GM23338 (cell line): ENCODE results near the gene ADGRL3. TPM values are rescaled to one million over a fixed set of nuclear protein-coding genes. Genes with fewer than 3 reads are reported as not detected.
"Not testable (repeated sequence)": the region's sequence is repeated elsewhere in the genome, so short reads cannot be mapped to it uniquely, and the experiment has no call there.

ENCODE experiments used
- ATAC-seq: fragments of 200-7000 bp; cut with Tn5 transposase; 3 replicates; pipeline ENCODE4 v1.9.1; 2020
- DNase-seq: peaks from one replicate; pipeline ENCODE4 v3.0.0-alpha.2; 2015; ENCODE audit warnings: low spot score
- H2AFZ ChIP-seq: fragments of 200-600 bp; sonication (generic); 2 replicates; pipeline ENCODE4 v1.8.0; 2016; ENCODE audit warnings: antibody characterized with exemption, mild to moderate bottlenecking, moderate library complexity
- H3F3A ChIP-seq: fragments of 200-600 bp; sonication (generic); replicated peaks from 2 replicates; pipeline ENCODE4 v1.8.0; 2017; ENCODE audit warnings: antibody characterized with exemption, mixed run types, low read depth
- H3K27ac ChIP-seq: fragments of 200-600 bp; sonication (generic); 2 replicates; pipeline ENCODE4 v1.6.1; 2016; ENCODE audit warnings: low read depth
- H3K27me3 ChIP-seq: fragments of 200-600 bp; sonication (generic); 2 replicates; pipeline ENCODE4 v1.8.0; 2016; ENCODE audit warnings: mild to moderate bottlenecking, mixed run types, moderate library complexity; ENCODE audit not compliant: insufficient read depth
- H3K36me3 ChIP-seq: fragments of 200-600 bp; sonication (generic); 2 replicates; pipeline ENCODE4 v1.8.0; 2016; ENCODE audit warnings: mild to moderate bottlenecking; ENCODE audit not compliant: insufficient read depth
- H3K4me1 ChIP-seq: fragments of 200-600 bp; sonication (generic); 2 replicates; pipeline ENCODE4 v1.8.0; 2016; ENCODE audit warnings: mild to moderate bottlenecking, moderate library complexity; ENCODE audit not compliant: insufficient read depth
- H3K4me2 ChIP-seq: fragments of 200-600 bp; sonication (generic); 2 replicates; pipeline ENCODE4 v1.7.1; 2017; ENCODE audit warnings: mixed run types
- H3K4me3 ChIP-seq: fragments of 200-600 bp; sonication (generic); 2 replicates; pipeline ENCODE4 v1.6.1; 2016; ENCODE audit warnings: mixed run types
- H3K79me2 ChIP-seq: fragments of 200-600 bp; sonication (generic); replicated peaks from 2 replicates; pipeline ENCODE4 v1.8.0; 2017; ENCODE audit warnings: mild to moderate bottlenecking; ENCODE audit not compliant: insufficient read depth
- H3K9me2 ChIP-seq: fragments of 200-600 bp; sonication (generic); 2 replicates; pipeline ENCODE4 v1.8.0; 2017; ENCODE audit not compliant: insufficient read depth
- H4K20me1 ChIP-seq: fragments of 200-600 bp; sonication (generic); replicated peaks from 2 replicates; pipeline ENCODE4 v1.8.0; 2017; ENCODE audit warnings: mild to moderate bottlenecking; ENCODE audit not compliant: insufficient read depth
- H3K27ac Mint-ChIP-seq: 2 replicates; pipeline ENCODE4 v1.8.0; 2020; ENCODE audit warnings: inconsistent platforms, mild to moderate bottlenecking, moderate library complexity, mixed read lengths
- H3K27me3 Mint-ChIP-seq: 3 replicates; pipeline ENCODE4 v1.8.0; 2022; ENCODE audit warnings: low read depth, mild to moderate bottlenecking, moderate library complexity, mixed read lengths, inconsistent platforms; ENCODE audit not compliant: insufficient read depth, poor library complexity
- H3K36me3 Mint-ChIP-seq: 3 replicates; pipeline ENCODE4 v1.8.0; 2021; ENCODE audit warnings: low read depth, mild to moderate bottlenecking, inconsistent platforms, moderate library complexity, mixed read lengths
- H3K4me1 Mint-ChIP-seq: 3 replicates; pipeline ENCODE4 v1.8.0; 2020; ENCODE audit warnings: mild to moderate bottlenecking, inconsistent platforms, mixed read lengths
- H3K4me3 Mint-ChIP-seq: 3 replicates; pipeline ENCODE4 v1.8.0; 2021; ENCODE audit warnings: moderate library complexity, mild to moderate bottlenecking, inconsistent platforms, mixed read lengths
- H3K9me3 Mint-ChIP-seq: 3 replicates; pipeline ENCODE4 v1.8.0; 2020; ENCODE audit warnings: moderate library complexity, mild to moderate bottlenecking, inconsistent platforms, mixed read lengths
- ETS1 ChIP-seq: IDR thresholded peaks from 2 replicates; pipeline ENCODE4 v1.6.1; 2016; ENCODE audit warnings: antibody characterized with exemption
- JUNB ChIP-seq: IDR thresholded peaks from one replicate; pipeline ENCODE4 v1.6.1; 2016; ENCODE audit warnings: antibody characterized with exemption; ENCODE audit not compliant: unreplicated experiment
- REST ChIP-seq: IDR thresholded peaks from one replicate; pipeline ENCODE4 v1.6.1; 2018; ENCODE audit warnings: antibody characterized with exemption; ENCODE audit not compliant: unreplicated experiment
- polyA plus RNA-seq: library from polyadenylated mRNA; unstranded; fragments of >200 nt; fragmentation: Nextera tagmentation; extraction: Ambion mirVana; gene quantifications from 2 replicates; pipeline ENCODE4 v1.2.1, GENCODE V29; 2016
- total RNA-seq: library from RNA; depleted of rRNA; stranded (reverse); fragments of >200 nt; shearing (Covaris generic); gene quantifications from 2 replicates; pipeline ENCODE4 v1.2.3, GENCODE V29; 2014

Gene ADGRL3
- total and polyA plus RNA-seq, 2 experiments from 2014 or later = 9.7 to 16.5 TPM

DNA sequence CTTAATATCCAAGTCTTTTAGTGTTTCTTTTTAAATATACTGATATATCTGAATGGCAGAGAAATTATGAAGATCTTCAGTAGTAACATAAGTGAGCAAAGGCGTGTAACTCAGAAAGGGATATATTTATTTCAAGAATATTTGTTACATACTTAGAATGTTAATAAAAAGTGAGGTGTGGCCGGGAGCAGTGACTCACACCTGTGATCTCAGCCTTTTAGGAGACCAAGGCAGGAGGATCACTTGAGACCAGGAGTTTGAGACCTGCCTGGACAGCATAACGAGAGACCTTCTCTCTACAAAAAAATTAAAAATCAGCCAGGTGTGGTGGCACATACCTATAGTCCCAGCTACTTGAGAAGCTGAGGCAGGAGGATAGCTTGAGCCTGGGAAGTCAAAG lies 651.0 kb downstream of the ADGRL3 start:
- Histone ChIP-seq H3K27ac (no peak overlapping the region), H3F3A (peaks cover 4% of the 10 kb centered on the region), H3K4me3 (no peak overlapping the region), H2AFZ (no peak overlapping the region), H3K27me3 (no peaks in the 10 kb centered on the region), H4K20me1 (no peaks in the 10 kb centered on the region), H3K79me2 (no peaks in the 10 kb centered on the region), H3K4me2 (no peak overlapping the region), H3K36me3 (peaks cover 6% of the 10 kb centered on the region; the same call in 1 of the 2 replicates), H3K9me2 (peaks cover 6% of the 10 kb centered on the region; the same call in 1 of the 2 replicates), H3K4me1 (peaks cover 15% of the 10 kb centered on the region)
- no peak overlapping the region for H3K4me3 Mint-ChIP-seq
- H3K9me3 Mint-ChIP-seq = peaks cover 4% of the 10 kb centered on the region; the same call in 2 of the 3 replicates
- peaks cover 22% of the 10 kb centered on the region for H3K4me1 Mint-ChIP-seq
- peaks cover 2% of the 10 kb centered on the region for H3K27me3 Mint-ChIP-seq
- TF ChIP-seq ETS1 (no peak), REST (no peak), JUNB (no peak)
- DNase-seq = no peak
- H3K36me3 Mint-ChIP-seq = peaks cover 6% of the 10 kb centered on the region; the same call in 2 of the 3 replicates
- no peak for ATAC-seq
- no peak overlapping the region for H3K27ac Mint-ChIP-seq

DNA sequence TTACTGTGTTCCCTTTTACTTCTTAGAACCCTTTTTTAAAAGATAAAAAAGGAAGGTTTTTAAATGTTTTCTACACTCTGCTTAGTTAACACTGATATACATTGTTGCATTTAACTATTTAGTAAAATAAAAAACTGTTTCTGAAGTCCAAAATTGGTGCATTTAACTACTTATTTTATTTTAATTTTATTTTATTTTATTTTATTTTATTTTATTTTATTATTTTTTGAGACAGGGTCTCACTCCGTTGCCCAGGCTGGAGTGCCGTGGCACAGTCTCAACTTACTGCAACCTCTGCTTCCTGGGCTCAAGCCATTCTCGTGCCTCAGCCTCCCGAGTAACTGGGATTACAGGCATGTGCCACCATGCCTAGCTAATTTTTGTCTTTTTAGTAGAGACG lies 652.0 kb downstream of the ADGRL3 start:
- ATAC-seq, DNase-seq, H3F3A ChIP-seq, H3K4me3 ChIP-seq, H3K27me3 ChIP-seq, H3K4me3 Mint-ChIP-seq, H3K36me3 ChIP-seq, H3K36me3 Mint-ChIP-seq, H3K9me3 Mint-ChIP-seq, H3K27ac Mint-ChIP-seq, H3K27me3 Mint-ChIP-seq, H2AFZ ChIP-seq, H3K79me2 ChIP-seq, H3K9me2 ChIP-seq, H4K20me1 ChIP-seq, H3K4me2 ChIP-seq, H3K27ac ChIP-seq: not testable (repeated sequence)
- H3K4me1 Mint-ChIP-seq = peaks cover 22% of the 10 kb centered on the region
- peaks cover 15% of the 10 kb centered on the region for H3K4me1 ChIP-seq

DNA sequence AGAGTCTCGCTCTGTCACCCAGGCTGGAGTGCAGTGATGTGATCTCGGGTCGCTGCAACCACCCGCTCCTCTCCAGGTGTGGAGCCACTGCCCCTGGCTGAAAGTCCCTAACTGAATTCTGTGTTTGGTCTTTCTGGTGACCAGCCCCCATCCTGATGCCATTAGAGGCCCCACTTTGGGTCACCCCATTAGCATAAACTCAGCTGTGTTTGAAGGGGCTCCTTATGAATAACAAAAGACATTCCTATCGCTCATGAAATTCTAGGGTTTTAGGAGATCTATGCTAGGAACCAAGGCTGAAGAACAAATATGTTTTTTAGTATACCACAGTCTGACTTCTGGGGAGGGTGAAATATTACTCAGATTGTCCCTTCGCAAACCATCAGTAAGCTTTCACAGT lies 652.9 kb downstream of the ADGRL3 start:
- Histone ChIP-seq H4K20me1 (no peaks in the 10 kb centered on the region), H3K9me2 (peaks cover 5% of the 10 kb centered on the region; the same call in 1 of the 2 replicates), H3F3A (no peaks in the 10 kb centered on the region), H3K27ac (no peak overlapping the region), H3K27me3 (no peaks in the 10 kb centered on the region), H3K4me2 (peak overlapping the region; percentile 10), H3K79me2 (no peaks in the 10 kb centered on the region), H3K4me1 (peaks cover 15% of the 10 kb centered on the region), H2AFZ (no peak overlapping the region), H3K36me3 (no peaks in the 10 kb centered on the region; the same call in 1 of the 2 replicates), H3K4me3 (no peak overlapping the region)
- DNase-seq (peak; percentile 80), ATAC-seq (peak; percentile 98)
- no peaks in the 10 kb centered on the region; the same call in 2 of the 3 replicates for H3K36me3 Mint-ChIP-seq
- H3K27me3 Mint-ChIP-seq = peaks cover 2% of the 10 kb centered on the region
- H3K4me1 Mint-ChIP-seq = peaks cover 25% of the 10 kb centered on the region
- H3K27ac Mint-ChIP-seq = no peak overlapping the region
- peak overlapping the region; percentile 36 for H3K4me3 Mint-ChIP-seq
- peaks cover 2% of the 10 kb centered on the region; the same call in 2 of the 3 replicates for H3K9me3 Mint-ChIP-seq
- no peak for TF ChIP-seq ETS1
